HepG2 (cell line): ENCODE measurements around the gene RAET1E. TPM values are rescaled to one million over a fixed set of nuclear protein-coding genes. Genes with fewer than 3 reads are reported as not detected.

ENCODE experiments used
- ATAC-seq: fragments of 200-7000 bp; cut with Tn5 transposase; 3 replicates; pipeline ENCODE4 v1.9.1; 2020; ENCODE audit warnings: mild to moderate bottlenecking, moderate library complexity
- BruUV-seq: library from RNA; stranded (reverse); fragments of 400-500 nt; replicated peaks from 2 replicates; lab custom pipeline; 2021; lab: Mats Ljungman, UMichigan
- CTCF ChIA-PET: fragments of 300-600 bp; formaldehyde crosslinking; extraction: SDS; loops from one replicate; lab custom pipeline; 2021; ENCODE audit warnings: low total read pairs, inconsistent platforms, low intra/inter-chr PET ratio; lab: Yijun Ruan, JAX
- POLR2A ChIA-PET: fragments of 350-600 bp; sonication (Branson Sonifier 250); formaldehyde crosslinking; loops from one replicate; lab custom pipeline; 2020; ENCODE audit warnings: antibody characterized with exemption, inconsistent platforms; lab: Yijun Ruan, JAX
- DNase-seq: peaks from one replicate; pipeline ENCODE4 v3.0.0-alpha.2; 2015; ENCODE audit warnings: low spot score
- FAIRE-seq: peaks from 3 replicates; lab custom pipeline; 2011; peaks lifted over from hg19 to GRCh38; lab: Jason Lieb, UNC
- H2AFZ ChIP-seq: one replicate; pipeline ENCODE4 v1.6.1; 2011; ENCODE audit warnings: low read length, inconsistent platforms
- H3K27ac ChIP-seq: fragments of 300-600 bp; 3 replicates; pipeline ENCODE4 v1.8.0; 2011; ENCODE audit warnings: mixed run types, mild to moderate bottlenecking, mixed read lengths, low read length, inconsistent platforms; ENCODE audit not compliant: insufficient read depth; ENCODE audit errors: extremely low read length
- H3K27me3 ChIP-seq, 2 experiments: fragments of 200-600 bp in 1 of 2; 2 replicates in 1 of 2; 3 replicates in 1 of 2; pipeline versions ENCODE4 v1.6.0 to v1.8.0; 2011; ENCODE audit warnings: low read length in 2 of 2, mild to moderate bottlenecking in 2 of 2, moderate library complexity in 2 of 2, inconsistent platforms in 1 of 2; ENCODE audit not compliant: insufficient read depth in 2 of 2, control insufficient read depth in 1 of 2
- H3K36me3 ChIP-seq, 2 experiments: fragments of 200-600 bp in 1 of 2; replicated peaks in 1 of 2; 2 replicates in 1 of 2; 3 replicates in 1 of 2; pipeline versions ENCODE4 v1.5.1 to v1.8.0; 2011; ENCODE audit warnings: low read length in 2 of 2, inconsistent platforms in 1 of 2; ENCODE audit not compliant: insufficient read depth in 2 of 2, control insufficient read depth in 1 of 2
- H3K4me1 ChIP-seq: 2 replicates; pipeline ENCODE4 v1.5.1; 2012; ENCODE audit warnings: low read length, inconsistent platforms; ENCODE audit not compliant: insufficient read depth
- H3K4me2 ChIP-seq: 2 replicates; pipeline ENCODE4 v1.6.0; 2011; ENCODE audit warnings: low read depth, low read length, inconsistent platforms
- H3K4me3 ChIP-seq, 3 experiments: fragments of 200-600 bp in 1 of 3; sonication (generic), shearing (Covaris generic) in 1 of 3; replicated peaks in 1 of 3; 2 replicates each; pipeline ENCODE4 v1.5.1; 2011 to 2016; ENCODE audit warnings: low read length in 3 of 3, inconsistent platforms in 2 of 3, low read depth in 2 of 3, mild to moderate bottlenecking in 2 of 3, control low read depth in 1 of 3, mixed read lengths in 1 of 3; ENCODE audit not compliant: insufficient read depth in 1 of 3
- H3K79me2 ChIP-seq: one replicate; pipeline ENCODE4 v1.6.1; 2011; ENCODE audit warnings: low read length, inconsistent platforms; ENCODE audit not compliant: insufficient read depth
- H3K9ac ChIP-seq: 2 replicates; pipeline ENCODE4 v1.6.0; 2011; ENCODE audit warnings: mild to moderate bottlenecking, low read depth, low read length, inconsistent platforms; ENCODE audit not compliant: insufficient read depth
- H3K9me3 ChIP-seq: 2 replicates; pipeline ENCODE4 v1.5.1; 2012; ENCODE audit warnings: mild to moderate bottlenecking, low read length
- H4K20me1 ChIP-seq: 2 replicates; pipeline ENCODE4 v1.6.0; 2011; ENCODE audit warnings: inconsistent platforms, mild to moderate bottlenecking, low read length, moderate library complexity; ENCODE audit not compliant: insufficient read depth
- ARID4A ChIP-seq: sonication (generic); formaldehyde crosslinking; IDR thresholded peaks from 2 replicates; pipeline ENCODE4 v1.5.0; 2020; ENCODE audit warnings: mild to moderate bottlenecking, missing genetic modification reagents, borderline replicate concordance
- ATF4 ChIP-seq, 2 experiments: fragments of 450-650 bp in 1 of 2; sonication (generic) in 1 of 2; formaldehyde crosslinking; IDR thresholded peaks; 2 replicates each; pipeline versions ENCODE4 v1.5.0 to v1.8.0; 2020 to 2022; ENCODE audit warnings: mild to moderate bottlenecking in 1 of 2, missing genetic modification reagents in 1 of 2
- CEBPG ChIP-seq: IDR thresholded peaks from 2 replicates; pipeline ENCODE4 v1.6.1; 2016
- MAFG ChIP-seq: sonication (generic); formaldehyde crosslinking; IDR thresholded peaks from 2 replicates; pipeline ENCODE4 v1.5.1; 2020; ENCODE audit warnings: mild to moderate bottlenecking, missing genetic modification reagents
- MEF2D ChIP-seq: sonication (generic); formaldehyde crosslinking; IDR thresholded peaks from 2 replicates; pipeline ENCODE4 v1.5.1; 2020; ENCODE audit warnings: mild to moderate bottlenecking, missing genetic modification reagents
- MIXL1 ChIP-seq: IDR thresholded peaks from 2 replicates; pipeline ENCODE4 v1.6.1; 2016
- MLX ChIP-seq: IDR thresholded peaks from 2 replicates; pipeline ENCODE4 v1.6.1; 2016
- RFX5 ChIP-seq: IDR thresholded peaks from 2 replicates; pipeline ENCODE4 v1.6.1; 2011; ENCODE audit warnings: low read depth, low read length, improper control_type of control experiment
- SOX5 ChIP-seq: IDR thresholded peaks from 2 replicates; pipeline ENCODE4 v1.6.1; 2016; ENCODE audit warnings: borderline replicate concordance
- SP1 ChIP-seq, 2 experiments: fragments of 450-650 bp in 1 of 2; sonication (generic) in 1 of 2; formaldehyde crosslinking in 1 of 2; IDR thresholded peaks; 2 replicates each; pipeline versions ENCODE4 v1.4.0 to v1.6.1; 2016 to 2020; ENCODE audit warnings: missing genetic modification reagents in 1 of 2
- TEF ChIP-seq: sonication (generic); formaldehyde crosslinking; IDR thresholded peaks from 2 replicates; pipeline ENCODE4 v1.5.0; 2020; ENCODE audit warnings: missing genetic modification reagents
- TGIF2 ChIP-seq: IDR thresholded peaks from 2 replicates; pipeline ENCODE4 v1.6.1; 2016; ENCODE audit warnings: control low read depth, missing compliant biosample characterization
- ZNF280B ChIP-seq: sonication (generic); formaldehyde crosslinking; IDR thresholded peaks from 2 replicates; pipeline ENCODE4 v1.5.0; 2020; ENCODE audit warnings: missing genetic modification reagents, mild to moderate bottlenecking, borderline replicate concordance
- ZNF598 ChIP-seq: sonication (generic); formaldehyde crosslinking; IDR thresholded peaks from 2 replicates; pipeline ENCODE4 v1.5.1; 2020; ENCODE audit warnings: mild to moderate bottlenecking, missing genetic modification reagents, borderline replicate concordance
- ZNF737 ChIP-seq: sonication (generic); formaldehyde crosslinking; IDR thresholded peaks from 2 replicates; pipeline ENCODE4 v1.5.0; 2020; ENCODE audit warnings: missing genetic modification reagents, mild to moderate bottlenecking, borderline replicate concordance
- WGBS: methylation state at CpG from one replicate; pipeline ENCODE4 v1.1.6; 2017; ENCODE audit warnings: low lambda C conversion rate; 5-methylcytosine and 5-hydroxymethylcytosine counted together
- in situ Hi-C: cut with HindIII; loops from 2 replicates; pipeline ENCODE4 v1.10.0; 2017; ENCODE audit warnings: low pct_unique_long_range_greater_than_20kb; ENCODE audit not compliant: extremely low pct_ligation_motif_present
- intact Hi-C: fragments of 100-400 bp; cut with micrococcal nuclease; formaldehyde crosslinking; loops from one replicate; pipeline ENCODE4 v1.10.0; 2022; ENCODE audit not compliant: unreplicated experiment
- polyA plus RNA-seq, 8 experiments: library from polyadenylated mRNA; depleted of rRNA in 3 of 8; stranded (reverse) in 7 of 8; unstranded in 1 of 8; fragments of >200 nt; fragmentation: Illumina TruSeq in 4 of 8; extraction: Trizol in 4 of 8; gene quantifications; 2 replicates each; pipeline versions ENCODE4 v1.2.1 to v1.2.3, GENCODE V29; 2011 to 2016; ENCODE audit warnings: low read depth in 4 of 8, missing spikeins in 1 of 8, mixed read lengths in 1 of 8; ENCODE audit not compliant: insufficient read depth in 1 of 8
- total RNA-seq, 5 experiments: library from RNA; depleted of rRNA; stranded (reverse); fragments of >200 nt; fragmentation: Illumina TruSeq; extraction: Trizol; gene quantifications; 2 replicates each; pipeline ENCODE4 v1.2.3, GENCODE V29; 2016; ENCODE audit warnings: low read depth in 1 of 5

Gene RAET1E
- total and polyA plus RNA-seq, 2 of the 13 experiments (the other 11 are each of a cell fraction or from before 2014, with no cell fraction given) = not detected

GRCh38 chr6:149867876-149868640 lies 29.9 kb downstream of the RAET1E start:
- Histone ChIP-seq H2AFZ (no peak overlapping the region), H3K27me3 (no peaks in the 10 kb centered on the region; a peak in 1 of 5 replicates), H3K27ac (no peak overlapping the region), H3K36me3 (no peaks in the 10 kb centered on the region), H4K20me1 (no peaks in the 10 kb centered on the region), H3K4me1 (peaks cover 26% of the 10 kb centered on the region), H3K79me2 (no peaks in the 10 kb centered on the region), H3K9me3 (no peaks in the 10 kb centered on the region), H3K9ac (no peak overlapping the region), H3K4me2 (peak overlapping the region; percentile 36), H3K4me3 (no peak overlapping the region)
- CTCF ChIA-PET = no interaction called here
- no peak for ATAC-seq
- WGBS = 18% methylated on average over 4 of the region's 4 CpGs
- intact Hi-C loops = no loop called here
- BruUV-seq = no TSS peak
- POLR2A ChIA-PET = no interaction called here
- peak; percentile 59 for DNase-seq
- in situ Hi-C loops = no loop called here
- FAIRE-seq = no peak
- TF ChIP-seq ZNF737 (CRISPR knock-in tag) (peak; percentile 7; the same call in 1 of the 2 replicates), TEF (CRISPR knock-in tag) (no peak), SP1 (IDR thresholded peaks at IDR 0.05) (no peak), SP1 (CRISPR knock-in tag; IDR thresholded peaks at IDR 0.05) (0 out of 2 replicates have a peak, but pooled peaks have one; percentile 12), MAFG (CRISPR knock-in tag) (peak; percentile 97), RFX5 (peak; percentile 33; the same call in 1 of the 2 replicates), CEBPG (CRISPR knock-in tag) (0 out of 2 replicates have a peak, but pooled peaks have one; percentile 31), SOX5 (peak; percentile 23; the same call in 1 of the 2 replicates), MEF2D (CRISPR knock-in tag) (no peak), ATF4 (CRISPR knock-in tag; IDR thresholded peaks at IDR 0.05) (0 out of 4 replicates have a peak, but pooled peaks of 1 of the 2 experiments have one; percentile 20), ZNF598 (CRISPR knock-in tag) (0 out of 2 replicates have a peak, but pooled peaks have one; percentile 22), TGIF2 (CRISPR knock-in tag) (no peak), ZNF280B (CRISPR knock-in tag) (no peak), ARID4A (CRISPR knock-in tag) (peak; percentile 31; the same call in 1 of the 2 replicates), MLX (CRISPR knock-in tag) (no peak), MIXL1 (CRISPR knock-in tag) (no peak)
